Measurements from ENCODE around the gene TUBA3D.
"Not testable (repeated sequence)": the region's sequence is repeated elsewhere in the genome, so short reads cannot be mapped to it uniquely, and the experiment has no call there.

DNA sequence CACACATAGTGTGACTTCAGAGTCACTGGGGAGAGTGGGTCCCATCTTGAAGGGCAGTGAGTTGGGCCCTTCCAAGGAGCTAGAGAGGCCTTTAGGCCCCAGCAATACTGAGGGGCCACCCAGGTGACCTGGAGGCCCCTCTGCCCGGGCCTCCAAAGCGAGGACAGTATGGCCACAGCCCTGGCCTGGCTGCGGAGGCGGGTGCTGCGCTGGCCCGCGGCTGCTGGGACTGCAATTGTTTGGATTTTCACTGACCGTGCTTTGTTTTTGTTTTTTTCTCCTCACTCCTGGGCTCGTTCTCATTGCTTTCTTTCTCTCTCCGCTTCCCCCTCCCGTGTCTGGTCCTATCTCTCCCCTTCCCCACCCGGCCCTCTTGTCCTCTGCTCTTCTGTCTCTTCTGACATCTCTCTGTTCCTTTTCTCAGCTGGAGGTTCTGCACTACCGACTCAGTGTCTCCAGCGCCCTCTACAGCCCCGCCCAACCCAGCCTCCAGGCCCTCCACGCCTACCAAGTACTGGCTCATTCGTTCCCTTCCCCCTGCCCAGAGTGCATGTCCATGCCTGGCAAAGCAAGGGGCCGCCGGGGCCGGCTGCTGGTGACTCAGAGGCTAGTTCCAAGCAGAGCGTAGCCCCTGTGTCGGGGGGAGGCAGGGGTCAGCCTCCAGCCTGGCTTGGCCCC, 35.5 kb downstream of the TUBA3D start:
- TF ChIP-seq, protein P1, sequence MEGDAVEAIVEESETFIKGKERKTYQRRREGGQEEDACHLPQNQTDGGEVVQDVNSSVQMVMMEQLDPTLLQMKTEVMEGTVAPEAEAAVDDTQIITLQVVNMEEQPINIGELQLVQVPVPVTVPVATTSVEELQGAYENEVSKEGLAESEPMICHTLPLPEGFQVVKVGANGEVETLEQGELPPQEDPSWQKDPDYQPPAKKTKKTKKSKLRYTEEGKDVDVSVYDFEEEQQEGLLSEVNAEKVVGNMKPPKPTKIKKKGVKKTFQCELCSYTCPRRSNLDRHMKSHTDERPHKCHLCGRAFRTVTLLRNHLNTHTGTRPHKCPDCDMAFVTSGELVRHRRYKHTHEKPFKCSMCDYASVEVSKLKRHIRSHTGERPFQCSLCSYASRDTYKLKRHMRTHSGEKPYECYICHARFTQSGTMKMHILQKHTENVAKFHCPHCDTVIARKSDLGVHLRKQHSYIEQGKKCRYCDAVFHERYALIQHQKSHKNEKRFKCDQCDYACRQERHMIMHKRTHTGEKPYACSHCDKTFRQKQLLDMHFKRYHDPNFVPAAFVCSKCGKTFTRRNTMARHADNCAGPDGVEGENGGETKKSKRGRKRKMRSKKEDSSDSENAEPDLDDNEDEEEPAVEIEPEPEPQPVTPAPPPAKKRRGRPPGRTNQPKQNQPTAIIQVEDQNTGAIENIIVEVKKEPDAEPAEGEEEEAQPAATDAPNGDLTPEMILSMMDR (IDR thresholded peaks at IDR 0.05), result peak in 1 of 6 experiments; percentile 5
- TF ChIP-seq POLR2A (IDR thresholded peaks at IDR 0.05), result not testable (repeated sequence)

All from thyroid gland (tissue), 4 donors.